ENCODE results near the gene HMGCLL1. TPM values are rescaled to one million over a fixed set of nuclear protein-coding genes. Genes with fewer than 3 reads are reported as not detected.

The HMGCLL1 gene
- total RNA-seq, 1 experiment from 2014 or later, result 0.07 TPM

GRCh38 chr6:55536391-55536956, 42.5 kb downstream of the HMGCLL1 start:
- DNase-seq (ENCODE audit: extremely low read depth, low read depth), result no peak

GRCh38 chr6:55531496-55531895, 47.5 kb downstream of the HMGCLL1 start:
- no peak for DNase-seq (ENCODE audit: extremely low read depth, low read depth)

- no peak for DNase-seq (ENCODE audit: extremely low read depth, low read depth)
These were observed 48.1 kb downstream of the HMGCLL1 start for GRCh38 chr6:55530931-55531330.

- DNase-seq (ENCODE audit: extremely low read depth, low read depth), result peak; percentile 34
These were observed 50.4 kb downstream of the HMGCLL1 start for GRCh38 chr6:55528624-55529023.

- DNase-seq (ENCODE audit: extremely low read depth, low read depth), result no peak
These were observed 54.6 kb downstream of the HMGCLL1 start for GRCh38 chr6:55524441-55524840.

- no peak for DNase-seq (ENCODE audit: extremely low read depth, low read depth)
These were observed 60.4 kb downstream of the HMGCLL1 start for GRCh38 chr6:55518529-55519060.

GRCh38 chr6:55516736-55517135, 62.3 kb downstream of the HMGCLL1 start:
- DNase-seq (ENCODE audit: extremely low read depth, low read depth), result no peak

- DNase-seq (ENCODE audit: extremely low read depth, low read depth), result no peak
These were observed 66.1 kb downstream of the HMGCLL1 start for GRCh38 chr6:55512904-55513303.

- no peak for DNase-seq (ENCODE audit: extremely low read depth, low read depth)
These were observed 67.7 kb downstream of the HMGCLL1 start for GRCh38 chr6:55511122-55511800.

- no peak for DNase-seq (ENCODE audit: extremely low read depth, low read depth)
These were observed 79.4 kb downstream of the HMGCLL1 start for GRCh38 chr6:55499591-55499990.

GRCh38 chr6:55497694-55498093, 81.3 kb downstream of the HMGCLL1 start:
- DNase-seq (ENCODE audit: extremely low read depth, low read depth), result no peak

- DNase-seq (ENCODE audit: extremely low read depth, low read depth), result no peak
These were observed 82.8 kb downstream of the HMGCLL1 start for GRCh38 chr6:55496201-55496600.

GRCh38 chr6:55495277-55495676, 83.7 kb downstream of the HMGCLL1 start:
- DNase-seq (ENCODE audit: extremely low read depth, low read depth), result no peak

GRCh38 chr6:55494411-55494810, 84.6 kb downstream of the HMGCLL1 start:
- DNase-seq (ENCODE audit: extremely low read depth, low read depth), result no peak

GRCh38 chr6:55492259-55492658, 86.7 kb downstream of the HMGCLL1 start:
- DNase-seq (ENCODE audit: extremely low read depth, low read depth), result no peak

GRCh38 chr6:55490871-55491270, 88.1 kb downstream of the HMGCLL1 start:
- DNase-seq (ENCODE audit: extremely low read depth, low read depth), result no peak

GRCh38 chr6:55474382-55474781, 104.6 kb downstream of the HMGCLL1 start:
- DNase-seq (ENCODE audit: extremely low read depth, low read depth), result no peak

GRCh38 chr6:55473722-55474121, 105.3 kb downstream of the HMGCLL1 start:
- no peak for DNase-seq (ENCODE audit: extremely low read depth, low read depth)

- DNase-seq (ENCODE audit: extremely low read depth, low read depth), result no peak
These were observed 109.0 kb downstream of the HMGCLL1 start for GRCh38 chr6:55469951-55470366.

- DNase-seq (ENCODE audit: extremely low read depth, low read depth), result no peak
These were observed 123.0 kb downstream of the HMGCLL1 start for GRCh38 chr6:55456016-55456415.

- no peak for DNase-seq (ENCODE audit: extremely low read depth, low read depth)
These were observed 129.0 kb downstream of the HMGCLL1 start for GRCh38 chr6:55450005-55450404.

- no peak for DNase-seq (ENCODE audit: extremely low read depth, low read depth)
These were observed 129.8 kb downstream of the HMGCLL1 start for GRCh38 chr6:55449225-55449624.
